ENCODE results near the gene HSPA1L.
A peak's percentile ranks its signal among the peaks of the same experiment; 100 is the strongest.

DNA sequence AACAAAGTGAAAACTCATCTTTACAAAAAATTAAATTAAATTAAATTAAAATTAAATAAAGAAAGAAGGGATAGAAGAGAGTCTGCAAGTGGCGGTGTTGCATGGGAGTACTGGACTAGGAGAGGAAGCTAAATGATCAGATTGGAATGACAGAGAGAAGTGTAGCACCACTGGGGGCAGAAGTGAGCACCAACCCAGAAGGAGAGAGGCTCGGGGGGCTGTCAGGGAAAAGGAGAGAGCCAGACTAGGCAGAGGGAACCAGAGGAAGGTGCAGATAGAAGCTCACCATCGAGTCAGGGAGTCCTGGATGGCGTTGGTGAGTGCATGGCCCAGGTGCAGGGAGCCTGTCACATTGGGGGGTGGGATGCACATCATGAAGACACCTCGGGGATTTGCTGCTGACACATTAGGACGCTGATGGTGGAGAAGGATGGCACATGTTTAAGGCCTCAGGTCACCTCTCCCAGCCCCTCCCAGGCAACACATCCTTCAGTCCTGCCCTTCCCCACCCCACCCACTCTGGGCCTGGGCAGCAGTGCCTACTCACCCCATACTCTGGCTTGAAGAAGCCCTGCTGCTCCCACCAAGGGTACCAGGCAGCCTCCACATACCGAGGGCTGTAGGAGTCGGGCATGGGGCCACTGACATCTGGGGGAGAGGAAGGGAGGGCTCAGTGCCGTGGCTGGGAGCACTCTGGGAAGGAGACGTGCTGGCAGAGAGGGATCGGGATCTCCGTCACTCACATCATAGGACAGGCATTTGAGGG lies 23.6 kb downstream of the HSPA1L start:
- TF ChIP-seq, protein P1, sequence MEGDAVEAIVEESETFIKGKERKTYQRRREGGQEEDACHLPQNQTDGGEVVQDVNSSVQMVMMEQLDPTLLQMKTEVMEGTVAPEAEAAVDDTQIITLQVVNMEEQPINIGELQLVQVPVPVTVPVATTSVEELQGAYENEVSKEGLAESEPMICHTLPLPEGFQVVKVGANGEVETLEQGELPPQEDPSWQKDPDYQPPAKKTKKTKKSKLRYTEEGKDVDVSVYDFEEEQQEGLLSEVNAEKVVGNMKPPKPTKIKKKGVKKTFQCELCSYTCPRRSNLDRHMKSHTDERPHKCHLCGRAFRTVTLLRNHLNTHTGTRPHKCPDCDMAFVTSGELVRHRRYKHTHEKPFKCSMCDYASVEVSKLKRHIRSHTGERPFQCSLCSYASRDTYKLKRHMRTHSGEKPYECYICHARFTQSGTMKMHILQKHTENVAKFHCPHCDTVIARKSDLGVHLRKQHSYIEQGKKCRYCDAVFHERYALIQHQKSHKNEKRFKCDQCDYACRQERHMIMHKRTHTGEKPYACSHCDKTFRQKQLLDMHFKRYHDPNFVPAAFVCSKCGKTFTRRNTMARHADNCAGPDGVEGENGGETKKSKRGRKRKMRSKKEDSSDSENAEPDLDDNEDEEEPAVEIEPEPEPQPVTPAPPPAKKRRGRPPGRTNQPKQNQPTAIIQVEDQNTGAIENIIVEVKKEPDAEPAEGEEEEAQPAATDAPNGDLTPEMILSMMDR (IDR thresholded peaks at IDR 0.05), result peak in 4 of 6 experiments; percentile 43 to 54 (median 48)
- no peak for TF ChIP-seq POLR2A (IDR thresholded peaks at IDR 0.05)
